ENCODE data around the gene RNF217. TPM values are rescaled to one million over a fixed set of nuclear protein-coding genes. Genes with fewer than 3 reads are reported as not detected.
A peak's percentile ranks its signal among the peaks of the same experiment; 100 is the strongest.

RNF217 gene
- total RNA-seq, 1 experiment from 2014 or later = 10.3 TPM

DNA sequence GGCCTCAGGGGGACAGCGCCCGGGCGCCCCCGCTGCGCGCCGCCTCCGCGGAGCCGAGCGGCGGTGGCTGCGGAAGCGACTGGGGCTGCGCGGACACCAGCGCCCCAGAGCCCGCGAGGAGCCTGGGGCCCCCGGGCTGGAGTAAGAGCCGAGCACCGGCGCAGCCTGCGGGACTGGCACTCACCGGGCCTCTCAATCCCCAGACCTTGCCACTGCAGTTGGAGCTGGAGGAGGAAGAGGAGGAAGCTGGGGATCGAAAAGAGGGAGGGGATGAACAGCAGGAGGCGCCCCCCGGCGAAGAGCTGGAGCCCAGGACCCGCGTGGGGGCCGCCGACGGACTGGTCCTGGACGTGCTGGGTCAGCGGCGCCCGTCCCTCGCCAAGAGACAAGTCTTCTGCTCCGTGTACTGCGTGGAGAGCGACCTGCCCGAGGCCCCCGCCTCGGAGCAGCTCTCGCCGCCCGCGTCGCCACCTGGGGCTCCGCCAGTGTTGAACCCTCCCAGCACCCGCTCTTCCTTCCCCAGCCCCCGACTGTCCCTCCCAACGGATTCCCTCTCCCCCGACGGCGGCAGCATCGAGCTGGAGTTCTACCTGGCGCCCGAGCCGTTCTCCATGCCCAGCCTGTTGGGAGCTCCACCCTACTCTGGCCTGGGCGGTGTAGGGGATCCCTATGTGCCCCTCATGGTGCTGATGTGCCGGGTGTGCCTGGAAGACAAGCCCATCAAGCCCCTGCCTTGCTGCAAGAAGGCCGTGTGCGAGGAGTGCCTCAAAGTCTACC lies 590 bp downstream of the RNF217 start:
- DNase-seq (ENCODE audit: low read depth) = peak; percentile 40

- DNase-seq (ENCODE audit: low read depth) = peak; percentile 37
These were observed 1.2 kb downstream of the RNF217 start for GRCh38 chr6:124963416-124963785.

GRCh38 chr6:124963831-124964763 lies 1.9 kb downstream of the RNF217 start:
- peak; percentile 44 for DNase-seq (ENCODE audit: low read depth)

DNA sequence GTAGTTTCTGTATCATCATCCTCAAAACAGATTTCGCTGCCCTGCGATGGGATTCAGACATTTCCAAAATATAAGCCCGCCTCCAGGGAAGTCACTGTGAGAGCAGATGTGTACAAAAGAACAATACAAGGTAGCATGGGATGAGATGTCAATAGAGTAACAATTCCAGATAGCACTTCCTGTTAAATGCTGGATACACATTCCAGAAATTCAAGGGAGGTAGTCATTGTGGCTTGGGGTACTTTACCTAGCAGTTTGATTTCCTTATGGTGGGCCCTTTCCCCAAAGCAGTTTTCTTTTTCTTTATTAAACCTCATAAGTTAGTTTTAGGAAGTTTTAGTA lies 2.5 kb downstream of the RNF217 start:
- DNase-seq (ENCODE audit: low read depth) = no peak

- DNase-seq (ENCODE audit: low read depth) = peak; percentile 53
These were observed 3.2 kb downstream of the RNF217 start for GRCh38 chr6:124965424-124965850.

GRCh38 chr6:124967444-124967843 lies 5.2 kb downstream of the RNF217 start:
- DNase-seq (ENCODE audit: low read depth) = no peak

GRCh38 chr6:124968401-124968800 lies 6.2 kb downstream of the RNF217 start:
- DNase-seq (ENCODE audit: low read depth) = peak; percentile 52

- DNase-seq (ENCODE audit: low read depth) = no peak
These were observed 8.0 kb downstream of the RNF217 start for GRCh38 chr6:124970243-124970642.

DNA sequence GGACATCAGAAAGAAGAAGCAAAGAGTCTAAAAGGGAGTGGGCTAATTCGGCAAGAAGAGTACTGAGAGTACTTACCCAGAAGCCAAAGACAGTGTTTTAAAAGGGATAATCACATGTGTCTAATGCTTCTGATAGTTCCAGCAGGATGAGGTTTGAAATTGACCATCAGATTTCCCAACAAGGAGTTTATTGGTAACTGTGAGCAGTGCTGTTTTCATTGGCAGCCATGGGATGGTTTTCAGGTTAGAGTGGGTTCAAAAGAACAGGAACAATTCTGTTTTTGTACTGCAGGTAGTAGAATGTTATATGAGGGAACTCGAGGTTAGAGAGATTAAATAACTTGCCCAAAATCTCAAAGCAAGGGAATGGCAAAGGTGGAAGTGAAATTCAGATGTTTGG lies 8.5 kb downstream of the RNF217 start:
- DNase-seq (ENCODE audit: low read depth) = no peak

DNA sequence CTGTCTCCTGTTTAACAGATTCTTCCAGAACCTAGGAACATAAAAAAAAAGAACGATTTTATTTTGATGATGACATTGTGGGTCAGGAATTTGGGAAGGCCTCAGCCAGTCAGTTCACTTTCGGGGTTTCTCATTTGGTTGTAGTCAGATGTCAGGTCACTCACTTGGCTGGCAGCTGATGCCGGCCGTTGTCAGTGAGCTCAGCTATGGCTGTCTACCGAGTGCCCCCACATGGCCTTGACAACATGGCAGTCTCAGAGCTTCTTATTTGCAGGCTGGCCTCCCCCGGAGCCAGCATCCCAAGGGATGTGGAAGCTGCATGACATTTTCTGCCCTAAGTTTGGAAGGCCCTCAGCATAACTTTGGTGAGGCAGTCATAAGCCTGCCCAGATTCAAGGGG lies 11.5 kb downstream of the RNF217 start:
- DNase-seq (ENCODE audit: low read depth) = no peak

GRCh38 chr6:124974771-124975377 lies 12.6 kb downstream of the RNF217 start:
- DNase-seq (ENCODE audit: low read depth) = no peak

- no peak for DNase-seq (ENCODE audit: low read depth)
These were observed 15.1 kb downstream of the RNF217 start for GRCh38 chr6:124977067-124977908.

DNA sequence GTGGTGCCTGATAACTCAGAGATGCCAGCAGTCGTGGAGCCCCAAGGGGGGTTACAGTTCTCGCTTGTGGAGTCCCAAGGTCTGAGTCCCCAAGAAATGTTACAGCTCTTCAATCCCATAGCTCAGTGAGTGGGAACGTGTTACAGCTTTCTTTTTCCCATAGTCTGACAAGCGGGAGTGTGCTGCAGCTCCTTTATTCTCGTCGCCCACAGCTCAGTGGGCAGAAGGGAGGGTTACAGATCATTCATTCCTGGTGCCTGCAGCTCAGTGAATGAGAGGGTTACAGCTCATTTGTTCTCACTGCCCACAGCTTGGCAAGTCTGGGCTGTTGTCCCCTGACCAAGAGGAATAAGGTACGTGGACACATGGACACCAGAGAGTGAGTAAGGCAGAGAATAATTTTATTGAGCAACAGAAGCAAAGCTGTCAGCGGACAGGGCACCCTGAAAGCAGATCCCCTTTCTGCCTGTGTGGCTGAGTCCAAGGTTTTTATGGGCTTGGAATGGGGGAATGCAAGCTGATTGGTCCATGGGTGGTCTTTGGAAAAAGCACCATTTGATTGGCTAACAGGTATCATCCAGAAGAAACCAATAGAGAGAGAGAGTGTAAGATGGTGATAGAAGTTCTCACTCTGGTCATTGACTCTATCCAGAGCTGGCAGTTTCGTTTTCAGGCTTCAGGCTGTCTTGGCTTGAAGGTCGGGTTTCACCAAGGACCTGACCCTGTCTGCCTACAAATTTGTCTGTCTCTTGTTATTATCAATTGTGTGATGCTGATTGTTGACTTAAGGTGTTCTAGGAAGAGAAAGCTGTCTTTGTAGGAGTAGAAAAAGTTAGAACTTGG lies 16.4 kb downstream of the RNF217 start:
- no peak for DNase-seq (ENCODE audit: low read depth)

DNA sequence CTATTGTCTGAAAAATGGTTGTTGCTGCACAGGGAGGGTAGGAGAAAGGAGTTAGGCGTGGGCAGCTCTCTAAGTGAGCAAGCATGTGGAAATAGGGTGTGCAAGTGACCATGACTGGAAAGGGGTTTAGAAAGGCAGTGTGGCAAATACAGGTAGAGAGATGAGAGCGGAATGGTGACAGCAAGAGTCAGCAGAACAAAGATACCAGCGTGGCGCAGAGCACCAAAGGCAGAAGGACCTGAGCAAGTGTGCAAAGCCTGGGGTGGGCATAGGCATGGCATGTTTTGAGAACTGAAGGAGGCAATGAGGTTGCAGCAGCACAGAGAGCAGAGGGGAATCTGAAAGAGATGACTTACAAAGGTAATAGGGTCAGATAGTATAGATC lies 17.0 kb downstream of the RNF217 start:
- DNase-seq (ENCODE audit: low read depth) = no peak

GRCh38 chr6:124982669-124983068 lies 20.4 kb downstream of the RNF217 start:
- DNase-seq (ENCODE audit: low read depth) = no peak

DNA sequence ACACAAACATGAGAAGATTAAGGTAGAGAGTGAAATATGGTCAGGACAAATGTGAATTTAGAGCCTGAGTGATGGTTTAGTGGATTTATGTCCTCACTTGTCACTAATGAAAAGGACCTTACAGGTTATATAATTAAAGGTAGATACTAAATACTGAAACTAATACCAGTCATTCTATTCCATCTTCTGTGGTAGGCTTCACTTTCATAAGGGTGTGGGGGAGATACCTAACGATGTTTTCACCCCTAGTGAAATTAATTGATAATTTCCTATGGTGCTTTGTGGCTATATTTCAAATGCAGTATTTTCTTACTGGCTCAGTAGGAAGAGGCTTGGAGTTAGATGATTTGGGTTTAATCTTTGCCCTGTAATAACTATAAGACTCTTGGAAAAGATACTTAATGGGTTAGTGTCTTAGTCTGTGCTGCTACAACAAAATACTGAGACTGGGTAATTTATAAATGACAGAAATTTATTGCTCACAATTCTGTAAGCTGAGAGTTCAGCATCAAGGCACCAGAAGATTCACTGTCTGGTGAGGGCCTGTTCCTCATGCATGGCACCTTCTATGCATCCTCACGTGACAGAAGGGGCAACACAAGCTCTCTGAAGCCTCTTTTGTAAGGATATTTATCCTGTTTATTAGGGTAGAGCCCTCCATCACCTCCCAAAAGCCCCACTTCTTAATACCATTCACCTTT lies 21.3 kb downstream of the RNF217 start:
- DNase-seq (ENCODE audit: low read depth) = no peak

DNA sequence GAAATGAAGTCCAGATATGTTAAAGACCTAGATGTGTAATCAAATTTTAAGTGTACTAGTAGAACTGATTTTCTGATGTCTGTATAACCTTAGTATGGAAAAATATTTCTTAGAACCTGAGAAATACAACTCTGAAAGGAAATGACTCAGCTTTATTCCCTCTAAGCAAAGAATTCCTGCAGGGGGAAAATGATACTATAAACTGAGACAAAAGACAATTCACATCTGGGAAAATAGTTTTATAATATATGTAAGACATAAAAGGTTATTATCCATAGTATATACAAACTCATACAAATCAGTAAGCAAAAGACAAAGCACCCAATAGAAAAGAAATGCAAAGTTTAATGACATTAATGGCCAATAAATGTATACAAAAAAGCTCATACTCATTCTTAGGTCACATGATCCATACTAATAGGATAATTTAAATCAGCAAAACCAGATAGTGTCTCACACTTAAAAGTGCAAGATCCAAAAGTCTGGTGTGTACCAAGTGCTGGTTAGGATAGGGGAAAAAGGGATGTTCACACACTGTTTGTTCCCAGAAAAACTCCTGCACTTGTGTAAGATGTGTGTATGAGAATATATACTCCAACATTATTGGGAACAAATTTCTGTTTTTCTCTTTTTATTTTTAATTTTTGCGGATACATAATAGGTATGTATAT lies 22.6 kb downstream of the RNF217 start:
- peak; percentile 58 for DNase-seq (ENCODE audit: low read depth)

DNA sequence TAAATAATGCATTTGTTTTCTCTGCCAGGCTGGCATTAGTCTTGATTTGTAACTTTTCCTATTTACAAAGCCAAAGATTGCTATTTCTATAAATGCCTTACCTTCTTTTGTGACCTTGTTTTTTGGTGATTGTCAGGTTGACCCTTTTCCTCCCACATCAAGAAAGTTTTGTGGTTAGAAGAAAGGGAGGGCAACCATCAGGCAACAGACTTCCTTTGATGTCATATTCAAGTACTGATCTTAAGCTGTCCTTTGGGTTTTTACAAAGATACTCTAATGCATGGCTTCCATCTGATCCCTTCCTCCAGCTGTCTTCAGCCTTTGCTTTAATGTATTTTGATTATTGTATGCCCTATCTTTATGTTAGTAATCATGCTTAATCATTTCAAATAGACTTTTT lies 23.9 kb downstream of the RNF217 start:
- DNase-seq (ENCODE audit: low read depth) = peak; percentile 42

- no peak for DNase-seq (ENCODE audit: low read depth)
These were observed 25.1 kb downstream of the RNF217 start for GRCh38 chr6:124987291-124987690.

Measured in RPMI7951 (cell line).